Spleen (tissue), 7 donors: ENCODE measurements around the gene DUSP11.

ENCODE experiments used
- CTCF ChIP-seq, 11 experiments: fragments of 200-600 bp in 7 of 11; fragments of 450-650 bp in 4 of 11; sonication (generic) in 4 of 11; IDR thresholded peaks in 8 of 11; conservative IDR thresholded peaks in 3 of 11; 1 replicate in 7 of 11; 2 replicates in 4 of 11; pipeline versions ENCODE4 v1.4.0 to v1.8.0; 2016 to 2021; ENCODE audit warnings: antibody characterized with exemption in 11 of 11, inconsistent platforms in 4 of 11, mild to moderate bottlenecking in 1 of 11
- POLR2A ChIP-seq, 3 donors: fragments of 450-650 bp; IDR thresholded peaks; one replicate each; pipeline ENCODE4 v1.5.1; 2017; ENCODE audit warnings: antibody characterized with exemption in 3 of 3, mild to moderate bottlenecking in 1 of 3
- donor health status: DM: no; HTN: no; CAD: no; lungs with moderate emphysema.
- donor health status: DM: no; HTN: no; CAD: no.
- donor health status: DM: no; HTN: no; CAD: no.

GRCh38 chr2:73759904-73760303 lies 20.0 kb downstream of the DUSP11 start:
- TF ChIP-seq CTCF (IDR thresholded peaks at IDR 0.05 in 8 of 11, conservative IDR thresholded peaks at IDR 0.05 in 3 of 11) (no peak), POLR2A (IDR thresholded peaks at IDR 0.05) (no peak)
